SU-DHL-6 (cell line): Measurements from ENCODE around the gene ZC3H12C.

Source experiments
- EZH2phosphoT487 ChIP-seq: fragments of 200-600 bp; sonication (generic), shearing (Covaris generic); conservative IDR thresholded peaks from 2 replicates; pipeline ENCODE4 v1.6.1; 2018; ENCODE audit warnings: mild to moderate bottlenecking, antibody characterized with exemption, low read length, moderate library complexity, mixed read lengths
- TF ChIP-seq, protein P1 (sequence below): fragments of 200-600 bp; sonication (generic); IDR thresholded peaks from one replicate; pipeline ENCODE4 v1.5.1; 2017; ENCODE audit warnings: antibody characterized with exemption, mild to moderate bottlenecking, low read length, moderate library complexity; ENCODE audit not compliant: insufficient read depth, poor library complexity, severe bottlenecking

GRCh38 chr11:110147962-110148709, 54.9 kb downstream of the ZC3H12C start:
- TF ChIP-seq, protein P1, sequence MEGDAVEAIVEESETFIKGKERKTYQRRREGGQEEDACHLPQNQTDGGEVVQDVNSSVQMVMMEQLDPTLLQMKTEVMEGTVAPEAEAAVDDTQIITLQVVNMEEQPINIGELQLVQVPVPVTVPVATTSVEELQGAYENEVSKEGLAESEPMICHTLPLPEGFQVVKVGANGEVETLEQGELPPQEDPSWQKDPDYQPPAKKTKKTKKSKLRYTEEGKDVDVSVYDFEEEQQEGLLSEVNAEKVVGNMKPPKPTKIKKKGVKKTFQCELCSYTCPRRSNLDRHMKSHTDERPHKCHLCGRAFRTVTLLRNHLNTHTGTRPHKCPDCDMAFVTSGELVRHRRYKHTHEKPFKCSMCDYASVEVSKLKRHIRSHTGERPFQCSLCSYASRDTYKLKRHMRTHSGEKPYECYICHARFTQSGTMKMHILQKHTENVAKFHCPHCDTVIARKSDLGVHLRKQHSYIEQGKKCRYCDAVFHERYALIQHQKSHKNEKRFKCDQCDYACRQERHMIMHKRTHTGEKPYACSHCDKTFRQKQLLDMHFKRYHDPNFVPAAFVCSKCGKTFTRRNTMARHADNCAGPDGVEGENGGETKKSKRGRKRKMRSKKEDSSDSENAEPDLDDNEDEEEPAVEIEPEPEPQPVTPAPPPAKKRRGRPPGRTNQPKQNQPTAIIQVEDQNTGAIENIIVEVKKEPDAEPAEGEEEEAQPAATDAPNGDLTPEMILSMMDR: no peak
- TF ChIP-seq EZH2phosphoT487: no peak
